NCI-H1694 (cell line): ENCODE data around the gene BMPER.

ENCODE experiments used
- DNase-seq: peaks from one replicate; lab custom pipeline; 2025; lab: John Stamatoyannopoulos, UW

Gene BMPER

DNA sequence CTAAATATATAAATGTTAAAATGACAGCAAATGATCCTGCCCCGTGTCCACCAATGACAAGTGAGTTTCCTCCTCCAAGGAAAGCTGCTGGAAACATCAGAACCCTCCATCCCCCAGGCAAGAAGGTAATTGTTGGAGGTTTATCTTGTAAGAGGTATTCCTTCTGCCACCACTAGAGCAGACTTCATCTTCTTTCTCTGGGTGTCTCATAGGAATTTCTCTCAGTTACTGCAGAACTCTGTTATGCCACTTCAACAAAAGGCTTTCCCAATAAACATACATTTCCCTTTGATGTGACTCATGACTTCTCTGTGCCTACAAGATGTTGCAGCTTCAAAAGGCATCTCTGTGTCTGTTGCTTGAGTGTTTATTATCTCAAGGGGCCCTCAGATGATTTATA is 279.1 kb downstream of the BMPER start:
- DNase-seq: no peak

DNA sequence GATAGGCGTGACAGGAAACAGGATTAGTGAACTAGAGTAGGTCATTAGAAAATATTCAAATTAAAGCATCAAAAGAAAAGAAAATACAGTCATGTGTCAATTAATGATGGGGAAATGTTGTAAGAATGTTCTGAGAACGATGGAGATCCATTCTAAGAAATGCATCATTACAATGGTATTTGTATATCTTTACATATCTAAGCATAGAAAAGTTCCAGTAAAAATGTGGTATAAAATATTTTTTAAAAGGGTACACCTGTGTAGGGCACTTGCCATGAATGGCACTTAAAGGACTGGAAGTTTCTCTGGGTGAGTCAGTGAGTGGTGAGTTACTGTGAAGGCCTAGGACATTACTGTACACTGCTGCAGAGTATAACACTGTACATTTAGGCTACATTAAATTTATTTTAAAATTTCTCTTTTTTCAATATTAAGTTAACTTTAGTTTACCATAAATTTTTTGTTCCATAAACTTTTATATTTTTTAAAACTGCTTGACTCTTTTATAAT is 282.5 kb downstream of the BMPER start:
- DNase-seq: no peak

DNA sequence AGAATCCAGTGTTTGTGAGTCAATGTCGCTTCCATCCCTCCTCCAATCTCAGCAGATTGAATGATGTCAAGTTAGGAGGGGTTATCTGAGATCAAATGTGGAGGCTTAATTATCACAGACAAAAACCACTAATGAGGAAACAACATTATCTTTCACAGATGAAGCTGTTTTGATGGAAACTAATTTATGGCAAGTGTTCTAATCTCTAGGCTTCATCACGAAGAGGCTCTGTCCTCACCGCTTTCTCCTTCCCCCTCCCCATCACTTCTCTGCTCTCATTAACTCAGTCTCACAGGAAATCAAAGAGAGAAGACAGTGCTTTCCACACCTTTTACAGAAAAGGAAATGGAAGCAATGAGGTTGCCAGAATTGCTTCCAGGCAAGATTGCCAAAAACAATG is 283.7 kb downstream of the BMPER start:
- no peak for DNase-seq

DNA sequence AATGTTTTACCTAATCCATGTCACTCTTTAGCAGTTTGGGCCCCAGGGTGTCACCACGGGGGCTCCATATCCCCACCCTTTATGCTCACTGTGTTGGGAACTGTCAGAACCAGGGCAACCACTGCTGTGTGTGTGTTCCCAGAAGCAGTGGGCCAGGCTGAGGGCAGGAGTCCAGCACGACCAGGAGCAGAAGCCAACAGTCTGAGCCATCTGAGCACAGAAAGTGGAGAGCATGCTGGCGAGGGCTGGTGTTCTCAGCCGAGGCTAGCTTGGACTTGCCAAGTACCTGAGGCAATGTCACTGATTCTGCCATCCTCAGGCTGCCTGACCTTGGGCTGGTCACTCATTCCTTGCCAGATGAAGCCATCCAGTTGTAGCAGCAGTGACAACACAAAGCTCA is 285.0 kb downstream of the BMPER start:
- DNase-seq: no peak

DNA sequence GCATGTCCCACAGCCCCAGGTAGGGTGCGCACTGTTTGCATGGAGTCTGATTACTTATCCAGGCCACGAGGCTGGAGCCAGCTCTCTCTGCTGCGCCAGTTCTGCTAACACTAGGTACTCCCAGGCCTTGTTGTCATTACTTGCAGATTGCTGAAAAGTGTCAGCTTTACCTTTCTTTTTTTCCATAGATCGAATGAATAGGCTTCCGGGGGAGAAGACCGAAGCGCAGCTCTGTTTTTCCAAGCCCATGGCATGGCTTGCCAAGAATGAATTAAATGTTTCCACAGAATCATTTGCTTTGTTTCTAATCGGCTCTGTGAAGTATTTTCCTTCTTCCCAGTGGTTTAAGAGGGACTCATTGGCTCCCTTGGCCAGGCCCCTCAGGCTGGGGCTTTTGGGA is 285.8 kb downstream of the BMPER start:
- no peak for DNase-seq

DNA sequence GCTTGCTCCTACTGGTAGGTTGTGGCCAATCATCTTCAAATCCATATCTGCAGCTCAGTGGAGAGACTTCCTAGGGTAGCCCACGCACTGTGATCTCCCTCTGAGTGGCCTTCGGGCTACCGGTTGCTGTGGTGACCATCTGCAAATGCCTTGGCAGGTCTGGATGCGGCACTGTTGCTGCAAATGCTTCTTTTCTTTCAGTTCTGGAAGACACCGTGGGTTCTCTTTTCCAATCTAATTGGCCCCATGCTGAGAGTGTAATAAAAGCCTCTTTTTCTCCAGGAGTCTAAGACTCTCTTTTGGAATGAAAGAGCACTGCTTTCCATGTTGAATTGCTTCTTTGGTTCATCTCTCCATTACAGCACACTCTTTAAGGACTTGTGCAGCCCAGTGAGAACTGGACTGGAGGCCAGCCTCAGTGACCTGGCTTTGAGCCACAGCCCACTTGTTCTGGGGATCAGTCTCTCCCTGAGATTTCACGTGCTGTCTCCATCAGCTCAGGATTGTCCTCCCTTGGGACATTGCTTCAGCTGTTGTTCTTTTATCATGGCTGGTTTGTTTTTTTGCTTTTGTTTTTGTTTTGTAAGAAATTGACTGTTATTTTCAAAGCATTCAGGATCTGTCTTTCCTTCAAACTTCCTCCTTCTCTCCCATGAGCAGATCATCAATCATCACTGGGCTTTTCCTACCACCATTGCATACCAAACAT is 286.6 kb downstream of the BMPER start:
- DNase-seq: no peak

DNA sequence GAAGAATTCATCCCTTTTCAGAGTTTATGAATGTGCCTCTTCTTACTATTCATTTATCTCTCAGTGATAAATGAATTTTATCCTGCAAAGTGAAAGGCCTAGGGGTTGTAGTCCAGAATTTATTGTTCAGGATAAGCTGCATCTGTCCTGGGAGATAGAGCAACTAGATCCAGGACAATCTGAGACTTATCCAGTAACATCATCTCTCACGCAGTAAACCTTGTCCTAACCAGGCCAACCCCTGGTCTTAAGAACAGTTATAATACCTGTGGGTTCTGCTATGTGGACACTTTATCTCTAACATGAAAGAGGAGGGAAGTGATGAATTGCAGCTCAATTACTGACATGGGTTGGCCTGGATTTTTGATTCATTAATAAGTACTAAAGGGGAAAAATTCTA is 287.6 kb downstream of the BMPER start:
- DNase-seq: no peak

DNA sequence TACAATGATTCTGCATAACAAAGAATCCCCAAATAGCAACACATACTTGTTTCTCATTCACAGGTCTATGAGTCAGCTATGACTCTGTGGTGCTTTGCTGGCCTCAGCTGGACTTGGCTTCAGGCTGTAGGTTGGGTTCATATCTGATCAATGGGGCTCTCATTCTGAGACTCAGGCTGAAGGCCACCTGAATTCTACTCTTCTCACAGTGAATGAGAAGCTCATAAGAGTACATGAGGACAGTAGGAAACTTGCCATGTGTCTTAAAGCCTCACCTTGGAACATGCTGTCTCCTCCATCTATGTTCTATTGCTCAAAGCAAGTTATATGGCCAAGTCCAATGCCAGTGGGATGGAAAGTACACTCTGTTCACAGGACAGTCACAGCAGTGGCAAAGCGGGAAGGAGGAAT is 292.9 kb downstream of the BMPER start:
- no peak for DNase-seq
